Progenitor cell of endocrine pancreas (in vitro differentiated cells): ENCODE measurements around the gene PKNOX1. TPM values are rescaled to one million over a fixed set of nuclear protein-coding genes. Genes with fewer than 3 reads are reported as not detected.
A peak's percentile ranks its signal among the peaks of the same experiment; 100 is the strongest.

Experiments
- DNase-seq: peaks from one replicate; pipeline ENCODE4 v3.0.0; 2021; ENCODE audit warnings: low spot score; ENCODE audit not compliant: unreplicated experiment
- H3K27ac Mint-ChIP-seq: 2 replicates; pipeline ENCODE4 v1.8.0; 2021; ENCODE audit warnings: mild to moderate bottlenecking, moderate library complexity, mixed read lengths
- H3K27me3 Mint-ChIP-seq: 2 replicates; pipeline ENCODE4 v1.8.0; 2021; ENCODE audit warnings: mixed read lengths
- H3K36me3 Mint-ChIP-seq: 2 replicates; pipeline ENCODE4 v1.8.0; 2022; ENCODE audit warnings: mixed read lengths; ENCODE audit not compliant: insufficient read depth
- H3K4me1 Mint-ChIP-seq: 2 replicates; pipeline ENCODE4 v1.8.0; 2021; ENCODE audit warnings: low read depth, mixed read lengths
- H3K4me3 Mint-ChIP-seq: 2 replicates; pipeline ENCODE4 v1.8.0; 2021; ENCODE audit warnings: low read depth, mild to moderate bottlenecking, moderate library complexity, mixed read lengths
- H3K9me3 Mint-ChIP-seq: 2 replicates; pipeline ENCODE4 v1.8.0; 2021; ENCODE audit warnings: low read depth, mixed read lengths
- CTCF ChIP-seq: fragments of 200-600 bp; sonication (generic); IDR thresholded peaks from one replicate; pipeline ENCODE4 v1.5.0; 2021; ENCODE audit warnings: antibody characterized with exemption, mild to moderate bottlenecking; ENCODE audit not compliant: unreplicated experiment
- total RNA-seq: library from RNA; stranded (reverse); gene quantifications from 2 replicates; pipeline ENCODE4 v1.2.1, GENCODE V29; 2021

Gene PKNOX1
- total RNA-seq, 1 donor from 2014 or later, result 27.7 TPM

DNA sequence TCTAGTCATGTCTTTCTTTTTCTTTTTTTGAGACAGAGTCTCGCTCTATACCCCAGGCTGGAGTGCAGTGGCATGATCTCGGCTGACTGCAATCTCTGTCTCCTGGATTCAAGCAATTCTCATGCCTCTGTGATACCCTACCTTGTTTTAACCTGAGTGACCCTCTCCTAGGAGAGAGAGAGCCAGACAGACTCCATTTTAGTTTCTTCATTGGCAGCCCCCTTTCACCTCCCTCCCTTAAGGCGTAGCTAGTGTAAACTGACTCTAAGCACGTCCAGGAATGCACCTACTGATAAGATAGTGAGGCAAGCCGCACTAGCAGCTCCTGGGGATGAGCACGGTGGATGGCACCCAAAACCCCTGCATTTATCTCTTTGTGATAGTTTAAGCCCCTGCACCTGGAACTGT lies 5.2 kb upstream of the PKNOX1 start:
- Mint-ChIP-seq H3K36me3 (no peaks in the 10 kb centered on the region), H3K4me1 (peaks cover 22% of the 10 kb centered on the region), H3K27me3 (no peaks in the 10 kb centered on the region), H3K9me3 (no peaks in the 10 kb centered on the region), H3K4me3 (no peak overlapping the region), H3K27ac (peak overlapping the region; percentile 81)
- TF ChIP-seq CTCF, result no peak
- no peak for DNase-seq

DNA sequence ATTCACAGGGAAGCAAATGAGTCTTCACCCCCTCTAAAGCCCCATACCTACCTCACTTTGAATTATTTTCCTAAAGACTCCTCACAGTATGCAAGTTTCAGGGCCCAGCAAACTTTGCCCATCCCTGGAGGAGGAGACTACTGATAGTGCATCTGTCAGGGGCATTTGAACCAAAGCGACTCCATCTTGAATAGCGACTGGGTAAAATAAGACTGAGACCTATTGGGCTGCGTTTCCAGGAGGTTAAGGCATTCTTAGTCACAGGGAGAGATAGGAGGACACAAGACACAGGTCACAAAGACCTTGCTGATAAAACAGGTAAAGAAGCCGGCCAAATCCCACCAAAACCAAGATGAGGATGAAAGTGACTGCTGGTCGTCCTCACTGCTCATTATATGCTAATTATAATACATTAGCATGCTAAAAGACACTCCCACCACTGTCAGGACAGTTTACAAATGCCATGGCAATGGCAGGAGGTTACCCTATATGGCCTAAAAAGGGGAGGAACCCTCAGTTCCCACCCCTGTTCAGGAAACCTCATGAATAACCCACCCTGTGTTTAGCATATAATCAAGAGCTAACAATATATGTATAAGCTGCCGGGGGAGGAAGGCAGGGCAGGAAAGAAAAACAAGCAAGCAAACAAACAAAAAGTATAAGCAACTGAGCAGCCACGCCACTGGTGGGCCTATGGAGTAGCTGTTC lies 3.3 kb upstream of the PKNOX1 start:
- Mint-ChIP-seq H3K36me3 (no peaks in the 10 kb centered on the region), H3K9me3 (no peaks in the 10 kb centered on the region), H3K27ac (peak overlapping the region; percentile 92), H3K4me3 (no peak overlapping the region), H3K4me1 (peaks cover 25% of the 10 kb centered on the region), H3K27me3 (no peaks in the 10 kb centered on the region)
- no peak for DNase-seq
- TF ChIP-seq CTCF, result no peak

DNA sequence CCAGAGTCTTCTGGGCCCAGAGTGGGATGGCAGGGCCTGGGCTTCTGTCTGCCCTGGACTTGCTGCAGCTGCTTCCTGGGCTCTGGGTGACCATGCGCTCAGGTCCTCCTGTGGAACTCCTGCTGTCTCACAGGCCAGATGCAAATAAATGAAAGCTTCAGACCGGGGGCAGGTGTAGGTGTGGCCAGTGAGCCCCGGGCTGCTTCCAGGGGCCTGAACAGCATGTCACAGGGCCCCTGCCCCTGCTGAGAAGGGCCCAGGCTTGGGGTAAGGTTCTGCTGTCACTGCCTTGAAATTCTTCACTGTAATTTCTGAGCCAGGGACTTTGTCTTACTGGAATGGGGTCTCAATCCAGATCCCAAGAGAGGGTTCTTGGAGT lies 2.5 kb upstream of the PKNOX1 start:
- DNase-seq, result peak; percentile 15
- peak overlapping the region; percentile 92 for H3K27ac Mint-ChIP-seq
- H3K9me3 Mint-ChIP-seq, result peaks cover 2% of the 10 kb centered on the region
- no peak for TF ChIP-seq CTCF
- peaks cover 4% of the 10 kb centered on the region for H3K36me3 Mint-ChIP-seq
- no peaks in the 10 kb centered on the region for H3K27me3 Mint-ChIP-seq
- peaks cover 31% of the 10 kb centered on the region for H3K4me1 Mint-ChIP-seq
- H3K4me3 Mint-ChIP-seq, result peak overlapping the region; percentile 16

- no peak for TF ChIP-seq CTCF
- H3K9me3 Mint-ChIP-seq, result peaks cover 4% of the 10 kb centered on the region
Measured at GRCh38 chr21:42973309-42973990, 912 bp upstream of the PKNOX1 start.

GRCh38 chr21:42974832-42975820 lies 764 bp downstream of the PKNOX1 start:
- TF ChIP-seq CTCF, result no peak
- peaks cover 27% of the 10 kb centered on the region for H3K4me1 Mint-ChIP-seq
- peak; percentile 29 for DNase-seq
- peak overlapping the region; percentile 87 for H3K4me3 Mint-ChIP-seq
- H3K9me3 Mint-ChIP-seq, result peaks cover 4% of the 10 kb centered on the region
- H3K27ac Mint-ChIP-seq, result peak overlapping the region; percentile 97
- H3K36me3 Mint-ChIP-seq, result peaks cover 17% of the 10 kb centered on the region
- no peaks in the 10 kb centered on the region for H3K27me3 Mint-ChIP-seq

More at GRCh38 chr21:42973309-42973990, 912 bp upstream of the PKNOX1 start:
- Mint-ChIP-seq H3K4me3 (peak overlapping the region; percentile 61), H3K36me3 (peaks cover 10% of the 10 kb centered on the region), H3K4me1 (peaks cover 31% of the 10 kb centered on the region), H3K27ac (peak overlapping the region; percentile 88), H3K27me3 (no peaks in the 10 kb centered on the region)
- DNase-seq, result no peak
